Heart right ventricle (tissue), 16 donors: ENCODE data around the gene KYNU. TPM values are rescaled to one million over a fixed set of nuclear protein-coding genes. Genes with fewer than 3 reads are reported as not detected.

ENCODE experiments used
- ATAC-seq, 8 donors: fragments of 200-7000 bp; cut with Tn5 transposase; one replicate each; pipeline ENCODE4 v1.9.1; 2020; ENCODE audit warnings: mild to moderate bottlenecking in 8 of 8, moderate library complexity in 8 of 8, moderate number of reproducible peaks in 1 of 8
- DNase-seq, 2 donors: peaks; one replicate each; pipeline ENCODE4 v3.0.0-alpha.2; 2020
- H3K27ac ChIP-seq, 10 donors: fragments of 200-600 bp; sonication (generic) in 2 of 10; one replicate each; pipeline versions ENCODE4 v1.5.0 to v1.8.0; 2020 to 2022; ENCODE audit warnings: mild to moderate bottlenecking in 3 of 10
- H3K27me3 ChIP-seq, 7 donors: fragments of 200-600 bp; one replicate each; pipeline ENCODE4 v1.8.0; 2021 to 2022; ENCODE audit warnings: mild to moderate bottlenecking in 2 of 7
- H3K36me3 ChIP-seq, 9 donors: fragments of 200-600 bp; sonication (generic) in 1 of 9; one replicate each; pipeline versions ENCODE4 v1.5.0 to v1.8.0; 2020 to 2022; ENCODE audit warnings: mild to moderate bottlenecking in 2 of 9
- H3K4me1 ChIP-seq, 9 donors: fragments of 200-600 bp; sonication (generic) in 1 of 9; one replicate each; pipeline versions ENCODE4 v1.5.0 to v1.8.0; 2020 to 2022; ENCODE audit warnings: mild to moderate bottlenecking in 4 of 9
- H3K4me3 ChIP-seq, 10 donors: fragments of 200-600 bp; sonication (generic) in 2 of 10; one replicate each; pipeline versions ENCODE4 v1.5.0 to v1.8.0; 2020 to 2022; ENCODE audit warnings: mild to moderate bottlenecking in 7 of 10, moderate library complexity in 2 of 10
- H3K9me3 ChIP-seq, 11 donors: fragments of 200-600 bp in 10 of 11; sonication (generic) in 2 of 11; one replicate each; pipeline versions ENCODE4 v1.5.0 to v1.8.0; 2013 to 2022; ENCODE audit warnings: mild to moderate bottlenecking in 2 of 11, control low read depth in 1 of 11, moderate library complexity in 1 of 11
- CTCF ChIP-seq, 9 donors: fragments of 200-600 bp; sonication (generic) in 2 of 9; IDR thresholded peaks; one replicate each; pipeline versions ENCODE4 v1.5.0 to v1.8.0; 2021 to 2022; ENCODE audit warnings: antibody characterized with exemption in 9 of 9, mild to moderate bottlenecking in 5 of 9, moderate library complexity in 1 of 9
- WGBS, 2 donors: extraction: QIAGEN DNeasy Blood & Tissue Kit; methylation state at CpG; one replicate each; pipeline ENCODE4 v1.1.7; 2013; ENCODE audit warnings: inconsistent platforms in 1 of 2; 5-methylcytosine and 5-hydroxymethylcytosine counted together
- intact Hi-C, 10 donors: fragments of 100-400 bp; cut with DNase I; formaldehyde crosslinking; loops; one replicate each; pipeline versions ENCODE4 v1.11.1 to v1.14.2; 2022
- polyA plus RNA-seq, 2 donors: library from polyadenylated mRNA; stranded (reverse); fragments of 200-250 nt; gene quantifications; one replicate each; pipeline ENCODE4 v1.2.3, GENCODE V29; 2013
- total RNA-seq, 10 donors: library from RNA; stranded (reverse); fragmentation: NEBNext Ultra II Directional in 3 of 10; extraction: Animal tissue kit (Norgen Biotek cat#: 25700) in 3 of 10; gene quantifications; one replicate each; pipeline versions ENCODE4 v1.2.1 to v1.2.4, GENCODE V29; 2021 to 2023
- donor health status: Arrhythmogenic right ventricular cardiomyopathy.
- donor health status: ischemic (EF 13 %, LVEDD 7.1; RV severe dilation, severe dysfunction).
- donor health status: healthy with polysubstance abuse.
- donor health status: DM: no; HTN: yes; CAD: no.
- donor health status: DM: no; HTN: no; CAD: no.
- donor health status: ischemic (EF 25% LVEDD 6.9; RV normal size, moderate dysfunction).
- donor health status: ischemic (EF 25% LVEDD 5.7; RV mildly dilated, moderate dysfunction).
- donor health status: healthy.
- donor health status: DM: yes; HTN: yes; CAD: no.
- donor health status: Ischemic cardiomyopathy.
- donor health status: ischemic (EF 35%, LVEDD 5.7; RV mildly dilated, moderate dysfunction).
- donor health status: nonischemic (EF 11% LVEDD 7.7; RV severe dilation, severe dysfunction).
- donor health status: DM: yes; HTN: yes; CAD: no.
- donor health status: PGD.
- donor health status: ischemic (EF 29% LVEDD 5.4; RV normal size, mild dysfunction).
- donor health status: nonischemic (EF 23%, LVEDD 6.1; RV moderate dilation, normal function).

Gene KYNU
- total and polyA plus RNA-seq, 12 donors = 0.07 to 9.5 (median 0.78) TPM

DNA sequence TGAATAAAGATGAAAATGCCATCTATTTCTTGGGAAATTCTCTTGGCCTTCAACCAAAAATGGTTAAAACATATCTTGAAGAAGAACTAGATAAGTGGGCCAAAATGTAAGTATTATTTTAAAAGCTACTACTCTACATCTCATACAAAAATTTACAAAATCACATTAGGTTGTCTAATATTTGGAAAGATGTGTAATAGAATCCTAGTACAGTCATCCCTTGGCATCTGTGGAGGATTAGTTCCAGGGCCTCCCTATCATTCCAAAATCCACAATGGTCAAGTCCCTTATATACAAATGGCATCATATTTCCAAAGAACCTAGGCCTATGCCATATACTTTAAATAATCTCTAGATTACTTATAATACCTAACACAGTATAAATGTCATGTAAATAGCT, 41.2 kb downstream of the KYNU start:
- no peak for DNase-seq
- H3K4me3 ChIP-seq = no peak overlapping the region
- no peak for ATAC-seq
- no peak overlapping the region for H3K27ac ChIP-seq
- H3K4me1 ChIP-seq = no peaks in the 10 kb centered on the region
- intact Hi-C loops = no loop called here
- H3K27me3 ChIP-seq = no peaks in the 10 kb centered on the region
- no peak for TF ChIP-seq CTCF (IDR thresholded peaks at IDR 0.05)
- no peaks in the 10 kb centered on the region for H3K36me3 ChIP-seq
- no peaks in the 10 kb centered on the region for H3K9me3 ChIP-seq

GRCh38 chr2:142920571-142920970, 43.1 kb downstream of the KYNU start:
- DNase-seq = no peak
- no peaks in the 10 kb centered on the region for H3K4me1 ChIP-seq
- WGBS, 2 donors = 76 to 78% methylated on average over 3 of the region's 3 CpGs
- peaks cover 0 to 2% (median 0%) of the 10 kb centered on the region in 9 donors for H3K36me3 ChIP-seq
- no peak overlapping the region for H3K4me3 ChIP-seq
- intact Hi-C loops = no loop called here
- no peaks in the 10 kb centered on the region for H3K9me3 ChIP-seq
- no peaks in the 10 kb centered on the region for H3K27me3 ChIP-seq
- no peak overlapping the region for H3K27ac ChIP-seq
- no peak for ATAC-seq
- TF ChIP-seq CTCF (IDR thresholded peaks at IDR 0.05) = no peak

DNA sequence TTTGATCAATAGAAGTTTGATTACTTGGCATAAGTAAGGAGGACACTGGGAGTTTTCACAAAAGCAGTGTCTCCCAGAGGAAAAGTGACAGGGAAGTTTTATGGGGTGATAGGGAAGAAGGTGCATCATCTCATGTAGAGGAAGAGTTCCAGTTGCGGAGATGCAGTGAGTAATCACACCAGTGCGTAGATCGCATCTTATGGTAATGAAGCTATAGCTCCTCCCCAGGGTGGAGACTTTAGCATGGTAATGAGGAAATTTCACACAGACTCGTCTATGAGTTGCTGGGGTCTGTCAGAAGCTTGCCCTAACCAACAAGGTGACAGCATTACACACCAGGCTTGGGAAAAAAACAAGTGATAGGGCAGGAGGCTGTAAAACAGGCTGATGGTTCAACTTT, 49.0 kb downstream of the KYNU start:
- DNase-seq = no peak
- TF ChIP-seq CTCF (IDR thresholded peaks at IDR 0.05) = no peak
- 85 to 89% methylated on average over 4 of the region's 4 CpGs for WGBS, 2 donors
- H3K4me3 ChIP-seq = no peak overlapping the region
- peaks cover 0 to 3% (median 0%) of the 10 kb centered on the region in 9 donors for H3K36me3 ChIP-seq
- no peaks in the 10 kb centered on the region for H3K27me3 ChIP-seq
- H3K9me3 ChIP-seq = no peaks in the 10 kb centered on the region
- no peak overlapping the region for H3K27ac ChIP-seq
- intact Hi-C loops = no loop called here
- no peak for ATAC-seq
- no peaks in the 10 kb centered on the region for H3K4me1 ChIP-seq

- Histone ChIP-seq H3K27ac (no peak overlapping the region), H3K36me3 (peaks cover 0 to 3% (median 0%) of the 10 kb centered on the region in 9 donors), H3K4me1 (no peaks in the 10 kb centered on the region), H3K9me3 (no peaks in the 10 kb centered on the region), H3K4me3 (no peak overlapping the region), H3K27me3 (no peaks in the 10 kb centered on the region)
- 94 to 95% methylated on average over 22 of the region's 22 CpGs for WGBS, 2 donors
- no peak for ATAC-seq
- no peak for TF ChIP-seq CTCF (IDR thresholded peaks at IDR 0.05)
- intact Hi-C loops = no loop called here
- no peak for DNase-seq
Measured at GRCh38 chr2:142930835-142931398, 53.5 kb downstream of the KYNU start.
